Measurements from ENCODE around the gene NR2F1-AS1.

NR2F1-AS1 gene

DNA sequence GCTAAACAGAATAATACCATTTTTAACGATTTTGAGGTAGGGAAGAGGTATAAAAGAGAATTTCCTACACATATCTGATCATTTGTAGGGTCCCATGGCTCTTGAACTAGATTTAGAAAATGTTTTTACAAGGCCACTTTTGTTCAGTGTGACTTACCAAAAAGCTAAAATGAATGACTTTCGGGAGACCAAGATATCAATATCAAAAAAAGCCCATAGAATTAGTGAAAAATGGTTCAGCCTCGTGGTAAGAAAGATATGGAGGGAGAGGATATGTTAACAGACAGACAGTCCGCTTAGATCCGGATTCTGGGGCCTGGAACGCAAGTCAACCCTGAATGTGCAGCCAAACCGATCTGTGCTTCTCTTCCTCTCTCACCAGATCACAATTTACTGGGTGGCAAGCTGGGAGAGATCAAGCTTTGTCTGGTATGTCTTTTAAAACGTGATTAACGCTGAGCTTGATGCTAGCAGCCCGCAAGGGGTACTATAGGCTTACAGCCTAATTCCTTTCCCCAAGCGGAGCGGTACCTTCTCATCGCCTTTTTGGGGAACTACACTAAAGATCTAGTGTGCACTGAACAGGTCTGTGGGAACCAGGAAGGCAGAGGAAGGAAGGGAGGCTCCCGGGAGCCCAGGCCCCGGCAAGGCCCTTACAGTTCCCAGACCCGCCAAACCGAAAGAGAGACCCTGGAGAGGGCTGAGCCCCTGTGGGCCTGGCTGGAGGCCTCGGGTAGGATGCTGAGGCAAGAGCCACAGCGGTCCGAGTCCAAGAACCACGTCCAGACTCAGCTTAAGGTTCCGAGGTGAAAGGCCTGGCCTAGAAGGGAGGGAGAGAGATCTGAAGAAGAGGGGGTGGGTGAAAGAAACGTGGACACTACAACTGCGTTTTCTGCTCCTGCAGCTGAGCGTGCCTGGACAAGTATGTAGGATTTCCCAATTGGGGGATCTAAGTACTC lies 2.9 kb downstream of the NR2F1-AS1 start:
- TF ChIP-seq POLR2AphosphoS5 (IDR thresholded peaks at IDR 0.05; ENCODE audit: low read depth, low read length): no peak

DNA sequence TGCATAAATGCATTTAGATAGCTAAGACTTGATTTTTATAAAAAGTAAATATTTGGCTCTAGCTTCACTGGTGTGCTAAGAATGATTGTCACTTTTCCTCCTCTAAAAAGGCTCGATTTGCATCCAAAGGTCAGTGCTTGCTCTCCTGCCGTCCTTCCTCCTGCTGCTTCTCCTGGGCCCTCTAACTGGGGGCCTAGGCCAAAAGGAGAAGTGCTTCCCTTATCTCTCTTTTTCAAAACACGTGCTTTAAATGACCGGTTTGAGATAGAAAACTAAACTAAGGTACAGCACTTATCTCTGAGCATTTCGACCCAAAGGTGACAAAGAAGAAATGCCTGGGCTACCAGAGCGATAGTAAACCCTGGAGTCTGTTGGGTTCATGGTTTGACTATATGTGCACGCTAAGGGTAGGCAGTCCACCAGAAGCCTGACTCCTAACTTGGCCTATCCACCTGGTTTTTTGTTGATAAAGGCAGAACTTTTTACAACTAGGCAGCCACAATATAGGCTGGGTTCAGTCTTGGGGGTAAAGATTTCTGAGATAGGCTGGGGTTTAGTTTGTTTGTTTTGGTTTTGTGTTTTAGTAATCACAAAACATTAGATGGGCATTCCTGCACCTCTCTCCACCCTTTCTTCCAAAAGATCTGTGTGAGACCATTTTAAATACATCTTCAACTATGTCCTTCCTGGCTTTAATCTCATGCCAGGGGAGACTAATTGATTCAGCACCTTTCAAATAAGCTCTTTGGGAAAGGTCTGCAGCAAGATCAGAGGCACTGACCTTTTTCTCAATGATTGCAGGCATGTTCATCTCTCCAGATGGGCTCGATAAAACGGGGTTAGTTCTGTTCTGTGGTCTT lies 3.8 kb downstream of the NR2F1-AS1 start:
- TF ChIP-seq TAF1 (IDR thresholded peaks at IDR 0.05; ENCODE audit: borderline replicate concordance, insufficient read depth, low read length): no peak

DNA sequence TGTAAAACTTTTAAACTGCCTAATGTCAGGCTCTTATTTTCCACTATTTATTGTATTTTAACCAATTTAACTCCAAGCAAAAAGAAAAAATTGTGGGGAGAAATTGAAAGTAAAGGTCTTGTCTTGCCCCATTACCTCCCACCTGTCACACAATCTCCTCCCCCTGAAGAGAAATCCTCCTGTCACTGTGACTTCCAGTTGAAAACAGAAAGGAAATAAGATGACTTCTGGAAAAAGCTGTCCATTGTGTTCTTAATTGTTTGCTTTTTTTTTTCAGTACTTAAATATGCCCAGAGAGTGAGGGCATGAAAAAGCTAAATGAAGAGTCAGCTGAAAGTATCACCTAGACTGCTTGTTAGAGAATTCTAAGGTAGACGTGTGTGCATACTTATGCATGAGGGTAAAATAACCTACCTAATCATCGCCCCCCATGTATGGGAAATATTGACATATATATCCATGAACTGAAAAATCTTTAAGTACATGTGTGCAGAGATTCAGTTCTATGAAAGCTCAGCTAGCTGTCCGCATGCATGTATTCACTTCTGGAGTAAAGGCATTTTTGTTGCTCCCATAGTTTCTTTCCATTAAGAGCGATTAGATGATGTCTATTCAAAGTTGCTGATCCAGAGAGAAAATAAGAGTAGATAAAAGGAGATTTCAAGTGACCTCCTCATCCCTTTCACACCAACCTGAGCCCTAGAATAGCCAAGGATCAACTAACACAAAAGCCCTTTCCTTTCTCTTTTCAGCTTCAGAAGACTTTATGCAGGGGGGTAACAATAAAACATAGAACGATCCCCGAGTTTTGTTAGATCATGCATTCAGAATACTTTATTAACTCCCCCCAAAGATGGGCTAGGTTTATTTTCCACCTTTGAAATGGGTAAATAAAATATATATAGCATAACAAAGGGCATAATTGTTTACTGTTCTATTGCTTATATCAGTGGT lies 5.3 kb downstream of the NR2F1-AS1 start:
- TF ChIP-seq, protein P1, sequence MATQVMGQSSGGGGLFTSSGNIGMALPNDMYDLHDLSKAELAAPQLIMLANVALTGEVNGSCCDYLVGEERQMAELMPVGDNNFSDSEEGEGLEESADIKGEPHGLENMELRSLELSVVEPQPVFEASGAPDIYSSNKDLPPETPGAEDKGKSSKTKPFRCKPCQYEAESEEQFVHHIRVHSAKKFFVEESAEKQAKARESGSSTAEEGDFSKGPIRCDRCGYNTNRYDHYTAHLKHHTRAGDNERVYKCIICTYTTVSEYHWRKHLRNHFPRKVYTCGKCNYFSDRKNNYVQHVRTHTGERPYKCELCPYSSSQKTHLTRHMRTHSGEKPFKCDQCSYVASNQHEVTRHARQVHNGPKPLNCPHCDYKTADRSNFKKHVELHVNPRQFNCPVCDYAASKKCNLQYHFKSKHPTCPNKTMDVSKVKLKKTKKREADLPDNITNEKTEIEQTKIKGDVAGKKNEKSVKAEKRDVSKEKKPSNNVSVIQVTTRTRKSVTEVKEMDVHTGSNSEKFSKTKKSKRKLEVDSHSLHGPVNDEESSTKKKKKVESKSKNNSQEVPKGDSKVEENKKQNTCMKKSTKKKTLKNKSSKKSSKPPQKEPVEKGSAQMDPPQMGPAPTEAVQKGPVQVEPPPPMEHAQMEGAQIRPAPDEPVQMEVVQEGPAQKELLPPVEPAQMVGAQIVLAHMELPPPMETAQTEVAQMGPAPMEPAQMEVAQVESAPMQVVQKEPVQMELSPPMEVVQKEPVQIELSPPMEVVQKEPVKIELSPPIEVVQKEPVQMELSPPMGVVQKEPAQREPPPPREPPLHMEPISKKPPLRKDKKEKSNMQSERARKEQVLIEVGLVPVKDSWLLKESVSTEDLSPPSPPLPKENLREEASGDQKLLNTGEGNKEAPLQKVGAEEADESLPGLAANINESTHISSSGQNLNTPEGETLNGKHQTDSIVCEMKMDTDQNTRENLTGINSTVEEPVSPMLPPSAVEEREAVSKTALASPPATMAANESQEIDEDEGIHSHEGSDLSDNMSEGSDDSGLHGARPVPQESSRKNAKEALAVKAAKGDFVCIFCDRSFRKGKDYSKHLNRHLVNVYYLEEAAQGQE (IDR thresholded peaks at IDR 0.05; ENCODE audit: insufficient read depth in 1 of 2, low read depth in 2 of 2, low read length in 2 of 2): no peak
- no peak for TF ChIP-seq POLR2AphosphoS5 (IDR thresholded peaks at IDR 0.05; ENCODE audit: low read depth, low read length)
- TF ChIP-seq FOXP2 (optimal IDR thresholded peaks at IDR 0.05; ENCODE audit: borderline replicate concordance, extremely low read depth, extremely low read length, insufficient read depth): no peak
- TF ChIP-seq SIN3A (IDR thresholded peaks at IDR 0.05; ENCODE audit: borderline replicate concordance, insufficient read depth, low read length): no peak
- TF ChIP-seq TAF1 (IDR thresholded peaks at IDR 0.05; ENCODE audit: borderline replicate concordance, insufficient read depth, low read length): no peak

DNA sequence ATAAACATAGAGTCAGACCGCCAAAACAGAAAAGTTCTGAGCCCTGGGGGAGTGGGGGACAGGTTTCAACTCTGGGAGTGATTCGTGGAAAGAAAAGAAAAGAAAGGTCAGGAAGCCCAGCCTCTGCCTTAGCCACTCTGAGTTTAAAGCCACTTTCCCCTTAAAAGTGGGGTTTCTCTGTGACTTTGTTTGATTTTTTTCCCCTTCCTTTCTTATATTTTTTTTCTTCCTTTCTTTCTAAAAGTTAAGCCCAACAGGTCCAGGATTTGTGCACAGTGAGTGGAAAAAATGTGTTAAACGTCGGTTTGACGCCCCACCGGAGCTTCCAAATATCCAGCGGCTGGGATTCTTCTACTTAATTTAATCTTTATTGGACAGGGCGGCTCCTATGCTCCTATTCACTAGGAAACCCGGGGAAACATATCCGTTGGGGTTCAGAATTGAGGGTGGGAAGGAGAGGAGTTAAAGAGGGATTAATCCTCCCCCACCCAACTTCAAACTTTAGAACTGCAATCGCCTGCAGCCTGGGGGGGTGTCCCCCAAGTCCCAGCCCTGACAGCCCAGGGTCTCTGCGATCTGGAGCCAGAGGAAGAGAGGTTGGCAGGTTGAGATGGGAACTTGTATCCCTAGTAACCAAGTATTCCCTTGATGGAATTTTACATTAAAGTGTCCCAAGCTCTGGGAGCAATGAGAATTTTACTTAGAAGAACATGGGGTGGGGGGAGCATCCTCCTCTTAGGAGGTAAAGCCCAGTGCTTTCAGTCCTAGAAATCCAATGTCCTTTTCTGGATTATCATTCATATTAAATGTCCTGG lies 6.3 kb downstream of the NR2F1-AS1 start:
- TF ChIP-seq TAF1 (IDR thresholded peaks at IDR 0.05; ENCODE audit: borderline replicate concordance, insufficient read depth, low read length) (no peak), FOXP2 (optimal IDR thresholded peaks at IDR 0.05; ENCODE audit: borderline replicate concordance, extremely low read depth, extremely low read length, insufficient read depth) (no peak), POLR2AphosphoS5 (IDR thresholded peaks at IDR 0.05; ENCODE audit: low read depth, low read length) (no peak), SIN3A (IDR thresholded peaks at IDR 0.05; ENCODE audit: borderline replicate concordance, insufficient read depth, low read length) (no peak)
- TF ChIP-seq, protein P1 (IDR thresholded peaks at IDR 0.05; ENCODE audit: insufficient read depth in 1 of 2, low read depth in 2 of 2, low read length in 2 of 2): no peak

DNA sequence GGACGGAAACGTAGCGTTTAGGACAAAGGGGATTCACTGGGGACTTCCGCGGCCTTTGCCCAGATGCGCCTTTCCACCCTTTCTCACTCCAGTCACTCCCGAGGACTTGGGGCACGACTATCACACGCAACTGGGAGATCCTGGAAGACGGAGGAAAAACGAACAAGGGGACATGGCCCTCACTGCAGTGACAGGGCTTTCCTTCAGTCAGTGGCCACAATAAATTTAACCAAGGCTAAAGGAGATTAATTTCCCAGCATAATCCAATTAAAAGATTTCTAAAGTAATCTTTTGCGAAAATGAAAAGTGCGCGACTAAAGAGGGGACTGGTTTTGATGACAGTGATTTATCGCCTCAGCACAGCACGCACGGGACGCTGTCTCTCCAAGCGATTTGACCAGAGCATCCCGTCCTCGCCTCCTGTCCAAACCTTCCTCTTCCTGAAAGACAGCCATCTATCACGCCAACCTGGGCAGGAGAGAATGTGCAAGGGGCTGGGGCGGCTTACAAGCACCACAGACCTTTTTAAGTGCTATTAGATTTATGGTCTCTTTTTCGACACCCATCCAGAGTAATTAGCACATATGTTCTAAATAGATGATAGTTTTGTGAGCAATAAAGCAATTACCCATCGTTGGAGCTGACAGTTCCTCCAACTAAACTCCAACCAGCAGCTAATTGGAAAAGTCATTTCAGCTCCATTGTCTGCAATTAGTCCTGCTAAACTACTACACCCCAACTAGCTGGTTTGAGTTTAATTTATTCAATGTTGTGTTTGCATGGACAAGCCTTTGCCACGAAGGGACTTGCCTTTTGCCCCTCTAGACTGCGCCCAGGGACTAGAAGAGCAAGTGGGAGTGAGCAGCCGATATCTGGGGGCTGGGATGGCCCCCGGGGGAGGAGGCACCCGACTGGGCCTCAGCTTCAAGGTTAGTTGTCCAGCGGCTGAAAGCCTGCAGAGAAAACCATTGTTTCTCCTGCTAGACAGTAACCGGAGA lies 7.4 kb downstream of the NR2F1-AS1 start:
- TF ChIP-seq SIN3A (IDR thresholded peaks at IDR 0.05; ENCODE audit: borderline replicate concordance, insufficient read depth, low read length) (no peak), POLR2AphosphoS5 (IDR thresholded peaks at IDR 0.05; ENCODE audit: low read depth, low read length) (no peak), FOXP2 (optimal IDR thresholded peaks at IDR 0.05; ENCODE audit: borderline replicate concordance, extremely low read depth, extremely low read length, insufficient read depth) (no peak), TAF1 (IDR thresholded peaks at IDR 0.05; ENCODE audit: borderline replicate concordance, insufficient read depth, low read length) (no peak)
- TF ChIP-seq, protein P1 (IDR thresholded peaks at IDR 0.05; ENCODE audit: insufficient read depth in 1 of 2, low read depth in 2 of 2, low read length in 2 of 2): no peak
